ENCODE results near the gene RAB8B.

The RAB8B gene

GRCh38 chr15:63163217-63163616 lies 26.2 kb upstream of the RAB8B start:
- DNase-seq (ENCODE audit: insufficient read length) (no peak), FAIRE-seq (no peak)
- TF ChIP-seq POLR2A (IDR thresholded peaks at IDR 0.05; ENCODE audit: low read depth, low read length), result no peak
- no peak for TF ChIP-seq TAF1 (IDR thresholded peaks at IDR 0.05; ENCODE audit: borderline replicate concordance, low read depth, low read length)
- no peak for TF ChIP-seq POLR2AphosphoS5 (IDR thresholded peaks at IDR 0.05; ENCODE audit: low read depth, low read length)

GRCh38 chr15:63165166-63165859 lies 24.1 kb upstream of the RAB8B start:
- FAIRE-seq, result no peak
- DNase-seq (ENCODE audit: insufficient read length), result no peak
- TF ChIP-seq POLR2AphosphoS5 (IDR thresholded peaks at IDR 0.05; ENCODE audit: low read depth, low read length) (no peak), POLR2A (IDR thresholded peaks at IDR 0.05; ENCODE audit: low read depth, low read length) (no peak), TAF1 (IDR thresholded peaks at IDR 0.05; ENCODE audit: borderline replicate concordance, low read depth, low read length) (no peak)

GRCh38 chr15:63166219-63166618 lies 23.2 kb upstream of the RAB8B start:
- DNase-seq (ENCODE audit: insufficient read length), result no peak
- no peak for FAIRE-seq
- no peak for TF ChIP-seq POLR2AphosphoS5 (IDR thresholded peaks at IDR 0.05; ENCODE audit: low read depth, low read length)
- TF ChIP-seq POLR2A (IDR thresholded peaks at IDR 0.05; ENCODE audit: low read depth, low read length), result no peak
- TF ChIP-seq TAF1 (IDR thresholded peaks at IDR 0.05; ENCODE audit: borderline replicate concordance, low read depth, low read length), result no peak

GRCh38 chr15:63169788-63170187 lies 19.6 kb upstream of the RAB8B start:
- FAIRE-seq (no peak), DNase-seq (ENCODE audit: insufficient read length) (no peak)
- TF ChIP-seq TAF1 (IDR thresholded peaks at IDR 0.05; ENCODE audit: borderline replicate concordance, low read depth, low read length) (no peak), POLR2A (IDR thresholded peaks at IDR 0.05; ENCODE audit: low read depth, low read length) (no peak), POLR2AphosphoS5 (IDR thresholded peaks at IDR 0.05; ENCODE audit: low read depth, low read length) (no peak)

GRCh38 chr15:63172376-63172775 lies 17.0 kb upstream of the RAB8B start:
- DNase-seq (ENCODE audit: insufficient read length) (no peak), FAIRE-seq (no peak)
- TF ChIP-seq POLR2AphosphoS5 (IDR thresholded peaks at IDR 0.05; ENCODE audit: low read depth, low read length) (no peak), TAF1 (IDR thresholded peaks at IDR 0.05; ENCODE audit: borderline replicate concordance, low read depth, low read length) (no peak), POLR2A (IDR thresholded peaks at IDR 0.05; ENCODE audit: low read depth, low read length) (no peak)

GRCh38 chr15:63172851-63173451 lies 16.5 kb upstream of the RAB8B start:
- DNase-seq (ENCODE audit: insufficient read length) (no peak), FAIRE-seq (no peak)
- no peak for TF ChIP-seq TAF1 (IDR thresholded peaks at IDR 0.05; ENCODE audit: borderline replicate concordance, low read depth, low read length)
- no peak for TF ChIP-seq POLR2AphosphoS5 (IDR thresholded peaks at IDR 0.05; ENCODE audit: low read depth, low read length)
- no peak for TF ChIP-seq POLR2A (IDR thresholded peaks at IDR 0.05; ENCODE audit: low read depth, low read length)

- DNase-seq (ENCODE audit: insufficient read length), result no peak
- TF ChIP-seq POLR2A (IDR thresholded peaks at IDR 0.05; ENCODE audit: low read depth, low read length), result no peak
- no peak for TF ChIP-seq POLR2AphosphoS5 (IDR thresholded peaks at IDR 0.05; ENCODE audit: low read depth, low read length)
- FAIRE-seq, result peak; percentile 57
Measured at GRCh38 chr15:63176302-63176701, 13.1 kb upstream of the RAB8B start.

GRCh38 chr15:63178034-63178433 lies 11.4 kb upstream of the RAB8B start:
- no peak for FAIRE-seq
- TF ChIP-seq TAF1 (IDR thresholded peaks at IDR 0.05; ENCODE audit: borderline replicate concordance, low read depth, low read length), result no peak
- no peak for TF ChIP-seq POLR2AphosphoS5 (IDR thresholded peaks at IDR 0.05; ENCODE audit: low read depth, low read length)
- no peak for TF ChIP-seq POLR2A (IDR thresholded peaks at IDR 0.05; ENCODE audit: low read depth, low read length)
- DNase-seq (ENCODE audit: insufficient read length), result no peak

- TF ChIP-seq POLR2AphosphoS5 (IDR thresholded peaks at IDR 0.05; ENCODE audit: low read depth, low read length), result no peak
- TF ChIP-seq TAF1 (IDR thresholded peaks at IDR 0.05; ENCODE audit: borderline replicate concordance, low read depth, low read length), result no peak
- TF ChIP-seq POLR2A (IDR thresholded peaks at IDR 0.05; ENCODE audit: low read depth, low read length), result no peak
- no peak for DNase-seq (ENCODE audit: insufficient read length)
- no peak for FAIRE-seq
Measured at GRCh38 chr15:63180746-63181145, 8.7 kb upstream of the RAB8B start.

- no peak for FAIRE-seq
- no peak for DNase-seq (ENCODE audit: insufficient read length)
- TF ChIP-seq TAF1 (IDR thresholded peaks at IDR 0.05; ENCODE audit: borderline replicate concordance, low read depth, low read length), result no peak
- TF ChIP-seq POLR2A (IDR thresholded peaks at IDR 0.05; ENCODE audit: low read depth, low read length), result no peak
- TF ChIP-seq POLR2AphosphoS5 (IDR thresholded peaks at IDR 0.05; ENCODE audit: low read depth, low read length), result no peak
Measured at GRCh38 chr15:63181648-63182047, 7.8 kb upstream of the RAB8B start.

GRCh38 chr15:63185206-63185605 lies 4.2 kb upstream of the RAB8B start:
- no peak for DNase-seq (ENCODE audit: insufficient read length)
- no peak for FAIRE-seq
- TF ChIP-seq POLR2A (IDR thresholded peaks at IDR 0.05; ENCODE audit: low read depth, low read length), result no peak
- no peak for TF ChIP-seq TAF1 (IDR thresholded peaks at IDR 0.05; ENCODE audit: borderline replicate concordance, low read depth, low read length)
- no peak for TF ChIP-seq POLR2AphosphoS5 (IDR thresholded peaks at IDR 0.05; ENCODE audit: low read depth, low read length)

- FAIRE-seq, result no peak
- TF ChIP-seq TAF1 (IDR thresholded peaks at IDR 0.05; ENCODE audit: borderline replicate concordance, low read depth, low read length) (no peak), POLR2AphosphoS5 (IDR thresholded peaks at IDR 0.05; ENCODE audit: low read depth, low read length) (no peak), POLR2A (IDR thresholded peaks at IDR 0.05; ENCODE audit: low read depth, low read length) (no peak)
Measured at GRCh38 chr15:63186065-63186464, 3.3 kb upstream of the RAB8B start.

More at GRCh38 chr15:63186065-63186464, 3.3 kb upstream of the RAB8B start:
- no peak for DNase-seq (ENCODE audit: insufficient read length)

Data from GM12892 (cell line).